Measurements from ENCODE around the gene HNRNPUL1. TPM values are rescaled to one million over a fixed set of nuclear protein-coding genes. Genes with fewer than 3 reads are reported as not detected.
A peak's percentile ranks its signal among the peaks of the same experiment; 100 is the strongest.

HNRNPUL1 gene
- total and polyA plus RNA-seq, 2 donors (not counting 3 experiments of a cell fraction or from before 2014, with no cell fraction given) = 83.2 to 261 TPM

- Histone ChIP-seq H3K27me3 (ENCODE audit: control insufficient read depth in 2 of 2, insufficient read depth in 2 of 2, low read length in 2 of 2) (no peaks in the 10 kb centered on the region), H3K4me3 (replicated peaks in 1 of 3; ENCODE audit: insufficient read depth in 1 of 3, low read depth in 1 of 3, low read length in 3 of 3) (no peak overlapping the region), H3K9me1 (replicated peaks; ENCODE audit: control insufficient read depth, extremely low read depth, insufficient read depth, low read length) (no peaks in the 10 kb centered on the region), H3K36me3 (ENCODE audit: control insufficient read depth in 2 of 2, extremely low read depth in 1 of 2, insufficient read depth in 2 of 2, low read length in 2 of 2) (peaks cover 2 to 11% of the 10 kb centered on the region in 2 experiments), H4K20me1 (replicated peaks; ENCODE audit: control insufficient read depth, extremely low read depth, insufficient read depth, low read length) (no peaks in the 10 kb centered on the region), H3K4me1 (ENCODE audit: control insufficient read depth, extremely low read depth, insufficient read depth, low read length) (peaks cover 12% of the 10 kb centered on the region), H3K27ac (ENCODE audit: insufficient read depth, low read depth, low read length) (no peak overlapping the region), H3K9ac (replicated peaks; ENCODE audit: extremely low read depth, insufficient read depth, low read length) (no peak overlapping the region), H3K9me3 (replicated peaks; ENCODE audit: control insufficient read depth, insufficient read depth, low read length) (no peaks in the 10 kb centered on the region), H2AFZ (ENCODE audit: low read depth, low read length) (no peak overlapping the region), H3K79me2 (ENCODE audit: control insufficient read depth, insufficient read depth, low read length) (peaks cover 34% of the 10 kb centered on the region), H3K4me2 (ENCODE audit: insufficient read depth, low read length) (no peak overlapping the region)
- dilution Hi-C loops (cut with MboI; ENCODE audit: extremely low pct_ligation_motif_present, low sequenced_read_pairs) (no loop called here), intact Hi-C loops (cut with micrococcal nuclease) (no loop called here)
- ChIA-PET POLR2A (no interaction called here), CTCF (interaction anchor here (1.2 kb wide), 1 partner anchor 26 kb away, joined by 5 read pairs; no protein-coding TSS in a partner anchor)
- DNase-seq (ENCODE audit: low read depth, low spot score) (no peak), FAIRE-seq (no peak)
- no peak for TF ChIP-seq JUN (IDR thresholded peaks at IDR 0.05; ENCODE audit: borderline replicate concordance, insufficient read depth, insufficient read length, low read depth)
- peak; percentile 60 for TF ChIP-seq POLR2A (IDR thresholded peaks at IDR 0.05; ENCODE audit: low read depth, low read length)
- peak; percentile 54 for TF ChIP-seq POLR2AphosphoS5 (IDR thresholded peaks at IDR 0.05; ENCODE audit: insufficient read depth, low read depth, low read length)
- no TSS peak for BruUV-seq (replicated peaks)
Measured at GRCh38 chr19:41230067-41230857, 33.9 kb upstream of the HNRNPUL1 start.

GRCh38 chr19:41232686-41233085 lies 31.5 kb upstream of the HNRNPUL1 start:
- DNase-seq (ENCODE audit: low read depth, low spot score) (no peak), FAIRE-seq (no peak)
- H3K79me2 ChIP-seq (ENCODE audit: control insufficient read depth, insufficient read depth, low read length) = peaks cover 30% of the 10 kb centered on the region
- H3K9me1 ChIP-seq (replicated peaks; ENCODE audit: control insufficient read depth, extremely low read depth, insufficient read depth, low read length) = no peaks in the 10 kb centered on the region
- BruUV-seq (replicated peaks) = no TSS peak
- CTCF ChIA-PET = interaction anchor here (0.7 to 1.0 kb wide), 2 partner anchors 28 to 30 kb away, joined by 4 to 5 read pairs; no protein-coding TSS in a partner anchor
- no peaks in the 10 kb centered on the region for H3K9me3 ChIP-seq (replicated peaks; ENCODE audit: control insufficient read depth, insufficient read depth, low read length)
- no peak overlapping the region for H2AFZ ChIP-seq (ENCODE audit: low read depth, low read length)
- no peak overlapping the region for H3K4me3 ChIP-seq (replicated peaks in 1 of 3; ENCODE audit: insufficient read depth in 1 of 3, low read depth in 1 of 3, low read length in 3 of 3)
- H3K9ac ChIP-seq (replicated peaks; ENCODE audit: extremely low read depth, insufficient read depth, low read length) = no peak overlapping the region
- peaks cover 2 to 15% of the 10 kb centered on the region in 2 experiments for H3K36me3 ChIP-seq (ENCODE audit: control insufficient read depth in 2 of 2, extremely low read depth in 1 of 2, insufficient read depth in 2 of 2, low read length in 2 of 2)
- no peak for TF ChIP-seq FOS (IDR thresholded peaks at IDR 0.05; ENCODE audit: borderline replicate concordance, insufficient read depth, low read length)
- TF ChIP-seq EZH2 (IDR thresholded peaks at IDR 0.05; ENCODE audit: borderline replicate concordance, low read depth, low read length, severe bottlenecking) = no peak
- TF ChIP-seq MAX (IDR thresholded peaks at IDR 0.05; ENCODE audit: insufficient read depth, insufficient read length) = no peak
- TF ChIP-seq POLR2AphosphoS5 (IDR thresholded peaks at IDR 0.05; ENCODE audit: insufficient read depth, low read depth, low read length) = no peak
- no peak for TF ChIP-seq MYC (IDR thresholded peaks at IDR 0.05; ENCODE audit: low read depth, low read length)
- TF ChIP-seq GATA2 (IDR thresholded peaks at IDR 0.05; ENCODE audit: insufficient read depth, insufficient read length, low read depth, low read length) = no peak
- no peak for TF ChIP-seq POLR2A (IDR thresholded peaks at IDR 0.05; ENCODE audit: low read depth, low read length)
- no peak for TF ChIP-seq CTCF (IDR thresholded peaks at IDR 0.05; ENCODE audit: extremely low read depth in 1 of 2, insufficient read depth in 1 of 2, low read depth in 1 of 2, low read length in 2 of 2)
- no peak for TF ChIP-seq JUN (IDR thresholded peaks at IDR 0.05; ENCODE audit: borderline replicate concordance, insufficient read depth, insufficient read length, low read depth)
- no peaks in the 10 kb centered on the region for H4K20me1 ChIP-seq (replicated peaks; ENCODE audit: control insufficient read depth, extremely low read depth, insufficient read depth, low read length)
- H3K4me1 ChIP-seq (ENCODE audit: control insufficient read depth, extremely low read depth, insufficient read depth, low read length) = no peaks in the 10 kb centered on the region
- intact Hi-C loops (cut with micrococcal nuclease) (no loop called here), dilution Hi-C loops (cut with MboI; ENCODE audit: extremely low pct_ligation_motif_present, low sequenced_read_pairs) (no loop called here)
- H3K4me2 ChIP-seq (ENCODE audit: insufficient read depth, low read length) = no peak overlapping the region
- H3K27ac ChIP-seq (ENCODE audit: insufficient read depth, low read depth, low read length) = no peak overlapping the region
- H3K27me3 ChIP-seq (ENCODE audit: control insufficient read depth in 2 of 2, insufficient read depth in 2 of 2, low read length in 2 of 2) = no peaks in the 10 kb centered on the region
- POLR2A ChIA-PET = no interaction called here

Measured in endothelial cell of umbilical vein (primary cell).